Inferior parietal cortex (tissue), 1 donor: ENCODE data around the gene ANKHD1.
"Not testable (repeated sequence)": the region's sequence is repeated elsewhere in the genome, so short reads cannot be mapped to it uniquely, and the experiment has no call there.

ENCODE experiments used
- DNase-seq: peaks from one replicate; pipeline ENCODE4 v3.0.0-alpha.2; 2016; ENCODE audit errors: extremely low spot score

The ANKHD1 gene

GRCh38 chr5:140424135-140424534 is 22.5 kb downstream of the ANKHD1 start:
- no peak for DNase-seq

- not testable (repeated sequence) for DNase-seq
Observed at GRCh38 chr5:140427726-140428125, 26.1 kb downstream of the ANKHD1 start.

GRCh38 chr5:140429724-140430123 is 28.1 kb downstream of the ANKHD1 start:
- DNase-seq, result no peak

- DNase-seq, result no peak
Observed at GRCh38 chr5:140432212-140432611, 30.6 kb downstream of the ANKHD1 start.

GRCh38 chr5:140432916-140433315 is 31.3 kb downstream of the ANKHD1 start:
- DNase-seq, result no peak

- not testable (repeated sequence) for DNase-seq
Observed at GRCh38 chr5:140457368-140457767, 55.7 kb downstream of the ANKHD1 start.

GRCh38 chr5:140466981-140467742 is 65.5 kb downstream of the ANKHD1 start:
- DNase-seq, result no peak

- no peak for DNase-seq
Observed at GRCh38 chr5:140468188-140468587, 66.6 kb downstream of the ANKHD1 start.

- no peak for DNase-seq
Observed at GRCh38 chr5:140469259-140469658, 67.6 kb downstream of the ANKHD1 start.

- DNase-seq, result no peak
Observed at GRCh38 chr5:140480310-140481014, 78.8 kb downstream of the ANKHD1 start.

- DNase-seq, result no peak
Observed at GRCh38 chr5:140481758-140482157, 80.1 kb downstream of the ANKHD1 start.

GRCh38 chr5:140483055-140483454 is 81.4 kb downstream of the ANKHD1 start:
- no peak for DNase-seq

GRCh38 chr5:140488141-140488540 is 86.5 kb downstream of the ANKHD1 start:
- not testable (repeated sequence) for DNase-seq

- DNase-seq, result no peak
Observed at GRCh38 chr5:140488914-140489313, 87.3 kb downstream of the ANKHD1 start.

GRCh38 chr5:140497897-140498296 is 96.3 kb downstream of the ANKHD1 start:
- no peak for DNase-seq

- DNase-seq, result no peak
Observed at GRCh38 chr5:140498591-140498990, 97.0 kb downstream of the ANKHD1 start.

GRCh38 chr5:140502834-140503233 is 101.2 kb downstream of the ANKHD1 start:
- DNase-seq, result no peak

- DNase-seq, result no peak
Observed at GRCh38 chr5:140509898-140510297, 108.3 kb downstream of the ANKHD1 start.

- no peak for DNase-seq
Observed at GRCh38 chr5:140513124-140513523, 111.5 kb downstream of the ANKHD1 start.

- no peak for DNase-seq
Observed at GRCh38 chr5:140524003-140524402, 122.4 kb downstream of the ANKHD1 start.

GRCh38 chr5:140540227-140540626 is 138.6 kb downstream of the ANKHD1 start:
- no peak for DNase-seq

GRCh38 chr5:140542972-140543371 is 141.3 kb downstream of the ANKHD1 start:
- no peak for DNase-seq

- no peak for DNase-seq
Observed at GRCh38 chr5:140544986-140545385, 143.4 kb downstream of the ANKHD1 start.
